Tibial nerve (tissue), 4 donors: ENCODE measurements around the gene IPO4. TPM values are rescaled to one million over a fixed set of nuclear protein-coding genes. Genes with fewer than 3 reads are reported as not detected.

Source experiments
- DNase-seq, 2 donors: peaks; one replicate each; pipeline ENCODE4 v3.0.0-alpha.2; 2019; ENCODE audit warnings: low spot score in 2 of 2
- H3K27ac ChIP-seq, 4 donors: fragments of 200-600 bp; sonication (generic) in 3 of 4; one replicate each; pipeline ENCODE4 v1.5.1; 2017 to 2019; ENCODE audit warnings: mild to moderate bottlenecking in 1 of 4
- H3K27me3 ChIP-seq, 2 donors: fragments of 200-600 bp; sonication (generic) in 1 of 2; one replicate each; pipeline versions ENCODE4 v1.5.1 to v1.6.0; 2017 to 2019
- H3K36me3 ChIP-seq, 3 donors: fragments of 200-600 bp; sonication (generic); one replicate each; pipeline ENCODE4 v1.5.1; 2018 to 2019
- H3K4me1 ChIP-seq, 4 donors: fragments of 200-600 bp; sonication (generic) in 3 of 4; one replicate each; pipeline ENCODE4 v1.5.1; 2017 to 2019
- H3K4me3 ChIP-seq, 4 donors: fragments of 200-600 bp; sonication (generic) in 3 of 4; one replicate each; pipeline ENCODE4 v1.5.1; 2017 to 2019; ENCODE audit warnings: mild to moderate bottlenecking in 1 of 4, moderate library complexity in 1 of 4
- H3K9me3 ChIP-seq, 4 donors: fragments of 200-600 bp; sonication (generic) in 3 of 4; one replicate each; pipeline ENCODE4 v1.5.1; 2017 to 2019
- CTCF ChIP-seq, 5 experiments: fragments of 200-600 bp in 3 of 5; fragments of 450-650 bp in 2 of 5; sonication (generic) in 3 of 5; IDR thresholded peaks; one replicate each; pipeline ENCODE4 v1.5.1; 2016 to 2019; ENCODE audit warnings: antibody characterized with exemption in 5 of 5, mild to moderate bottlenecking in 3 of 5, moderate library complexity in 2 of 5
- EP300 ChIP-seq, 2 donors: sonication (generic); formaldehyde crosslinking; IDR thresholded peaks; one replicate each; pipeline ENCODE4 v1.6.1; 2017; ENCODE audit warnings: antibody characterized with exemption in 2 of 2, mild to moderate bottlenecking in 1 of 2
- POLR2A ChIP-seq, 2 donors: fragments of 450-650 bp; IDR thresholded peaks; one replicate each; pipeline ENCODE4 v1.6.1; 2017; ENCODE audit warnings: antibody characterized with exemption in 2 of 2, mild to moderate bottlenecking in 2 of 2, moderate library complexity in 2 of 2
- WGBS, 2 donors: methylation state at CpG; one replicate each; pipeline ENCODE4 v1.1.5; 2018; 5-methylcytosine and 5-hydroxymethylcytosine counted together
- total RNA-seq, 4 donors: library from RNA; depleted of rRNA; stranded (reverse); fragments of >200 nt; gene quantifications; one replicate each; pipeline ENCODE4 v1.1.0, GENCODE V29; 2016

The IPO4 gene
- total RNA-seq, 4 donors from 2014 or later = 19.4 to 88.5 (median 26.9) TPM

GRCh38 chr14:24184104-24184970 lies 4.3 kb downstream of the IPO4 start:
- Histone ChIP-seq H3K36me3 (peaks cover 0 to 77% (median 2%) of the 10 kb centered on the region in 3 donors), H3K27me3 (no peaks in the 10 kb centered on the region), H3K27ac (no peak overlapping the region), H3K4me1 (peaks cover 0 to 37% (median 13%) of the 10 kb centered on the region in 4 donors), H3K4me3 (no peak overlapping the region), H3K9me3 (no peaks in the 10 kb centered on the region)
- no peak for DNase-seq
- no peak for TF ChIP-seq EP300 (IDR thresholded peaks at IDR 0.05)
- no peak for TF ChIP-seq CTCF (IDR thresholded peaks at IDR 0.05)
- TF ChIP-seq POLR2A (IDR thresholded peaks at IDR 0.05) = no peak
- 85% methylated on average over 15 to 18 of the region's 19 CpGs for WGBS, 2 donors

- Histone ChIP-seq H3K27ac (peak overlapping the region in 1 of 4 donors; percentile 17), H3K4me3 (no peak overlapping the region), H3K27me3 (no peaks in the 10 kb centered on the region), H3K36me3 (peaks cover 0 to 90% (median 2%) of the 10 kb centered on the region in 3 donors), H3K4me1 (peaks cover 0 to 29% (median 12%) of the 10 kb centered on the region in 4 donors), H3K9me3 (no peaks in the 10 kb centered on the region)
- DNase-seq = no peak
- WGBS, 2 donors = 87 to 93% methylated on average over 11 to 15 of the region's 15 CpGs
- TF ChIP-seq CTCF (IDR thresholded peaks at IDR 0.05) (no peak), EP300 (IDR thresholded peaks at IDR 0.05) (no peak), POLR2A (IDR thresholded peaks at IDR 0.05) (no peak)
Measured at GRCh38 chr14:24183014-24183481, 5.6 kb downstream of the IPO4 start.

GRCh38 chr14:24182110-24182882 lies 6.3 kb downstream of the IPO4 start:
- WGBS, 2 donors = 84 to 85% methylated on average over 13 to 14 of the region's 14 CpGs

GRCh38 chr14:24181371-24182077 lies 7.1 kb downstream of the IPO4 start:
- no peak for TF ChIP-seq CTCF (IDR thresholded peaks at IDR 0.05)
- TF ChIP-seq EP300 (IDR thresholded peaks at IDR 0.05) = no peak
- TF ChIP-seq POLR2A (IDR thresholded peaks at IDR 0.05) = no peak
- DNase-seq = no peak

More at GRCh38 chr14:24182110-24182882, 6.3 kb downstream of the IPO4 start:
- H3K27ac ChIP-seq = peak overlapping the region in 2 of 4 donors; percentile 89 to 92
- no peak for DNase-seq
- no peaks in the 10 kb centered on the region for H3K9me3 ChIP-seq
- no peak overlapping the region for H3K4me3 ChIP-seq
- H3K36me3 ChIP-seq = peaks cover 0 to 98% (median 2%) of the 10 kb centered on the region in 3 donors
- no peaks in the 10 kb centered on the region for H3K27me3 ChIP-seq
- no peak for TF ChIP-seq POLR2A (IDR thresholded peaks at IDR 0.05)
- H3K4me1 ChIP-seq = peaks cover 0 to 21% (median 4%) of the 10 kb centered on the region in 4 donors

More at GRCh38 chr14:24181371-24182077, 7.1 kb downstream of the IPO4 start:
- peak overlapping the region; percentile 67 to 92 (median 82) for H3K27ac ChIP-seq
- WGBS, 2 donors = 83 to 90% methylated on average over 18 to 19 of the region's 19 CpGs
- peaks cover 0 to 100% (median 2%) of the 10 kb centered on the region in 3 donors for H3K36me3 ChIP-seq
- no peaks in the 10 kb centered on the region for H3K27me3 ChIP-seq
- no peak overlapping the region for H3K4me3 ChIP-seq
- H3K9me3 ChIP-seq = no peaks in the 10 kb centered on the region
- peaks cover 0 to 16% (median 4%) of the 10 kb centered on the region in 4 donors for H3K4me1 ChIP-seq
